ENCODE measurements around the gene C20orf204. TPM values are rescaled to one million over a fixed set of nuclear protein-coding genes. Genes with fewer than 3 reads are reported as not detected.

Gene C20orf204
- total and polyA plus RNA-seq, 2 of the 4 experiments (the other 2 are of a cell fraction) = 0.09 to 0.18 TPM

GRCh38 chr20:64077541-64077875, 41.5 kb downstream of the C20orf204 start:
- Histone ChIP-seq H3K18ac (ENCODE audit: low read depth, low read length) (no peak overlapping the region), H4K91ac (ENCODE audit: insufficient read depth, low read depth, low read length) (no peak overlapping the region), H3K14ac (replicated peaks; ENCODE audit: low read depth, low read length) (no peak overlapping the region), H3K79me1 (ENCODE audit: low read depth in 1 of 2, low read length in 2 of 2) (peaks cover 6 to 8% of the 10 kb centered on the region in 2 experiments; a peak in 3 of 4 replicates), H3K4me3 (ENCODE audit: insufficient read depth, low read depth, low read length) (no peak overlapping the region), H2AK5ac (ENCODE audit: low read depth, low read length) (no peak overlapping the region), H3K9ac (ENCODE audit: low read depth, low read length) (no peak overlapping the region), H2AFZ (replicated peaks; ENCODE audit: low read length, poor library complexity) (no peak overlapping the region), H3K36me3 (ENCODE audit: control insufficient read depth, insufficient read depth, low read length) (peaks cover 17% of the 10 kb centered on the region; the same call in 1 of the 2 replicates), H4K8ac (ENCODE audit: low read depth in 2 of 2, low read length in 2 of 2) (no peak overlapping the region), H3K27me3 (ENCODE audit: control insufficient read depth, insufficient read depth, low read length) (peaks cover 5% of the 10 kb centered on the region; the same call in 1 of the 2 replicates), H3K56ac (ENCODE audit: extremely low read depth, insufficient read depth, low read length) (no peak overlapping the region), H4K20me1 (ENCODE audit: insufficient read depth, low read length) (peaks cover 6% of the 10 kb centered on the region), H3K23ac (ENCODE audit: low read depth, low read length) (no peak overlapping the region), H3K9me1 (ENCODE audit: insufficient read depth, low read length) (no peaks in the 10 kb centered on the region), H2BK20ac (ENCODE audit: low read depth, low read length) (no peak overlapping the region), H3K4me1 (ENCODE audit: control insufficient read depth, insufficient read depth, low read length) (peaks cover 11% of the 10 kb centered on the region), H4K5ac (ENCODE audit: low read depth, low read length) (no peak overlapping the region), H3K27ac (ENCODE audit: insufficient read depth, low read length) (no peak overlapping the region), H2BK120ac (ENCODE audit: low read depth, low read length) (no peak overlapping the region), H3K9me3 (ENCODE audit: control insufficient read depth, insufficient read depth, low read length) (no peaks in the 10 kb centered on the region), H3K4me2 (ENCODE audit: low read depth, low read length) (no peak overlapping the region), H2BK15ac (ENCODE audit: low read depth, low read length) (no peak overlapping the region), H2BK5ac (ENCODE audit: low read depth, low read length, poor library complexity, severe bottlenecking) (no peak overlapping the region), H3K4ac (ENCODE audit: low read depth, low read length) (no peak overlapping the region), H2AK9ac (replicated peaks; ENCODE audit: low read depth, low read length, poor library complexity) (no peak overlapping the region)
- CTCF ChIA-PET = no interaction called here
- in situ Hi-C loops (cut with MboI; ENCODE audit: low sequenced_read_pairs) (no loop called here), dilution Hi-C loops (cut with HindIII; ENCODE audit: low sequenced_read_pairs, unreplicated experiment) (no loop called here), intact Hi-C loops (cut with micrococcal nuclease) (no loop called here)
- POLR2A ChIA-PET (ENCODE audit: unreplicated experiment) = no interaction called here
- DNase-seq (no peak), ATAC-seq (ENCODE audit: low read depth) (no peak)
- 92% methylated on average over 2 of the region's 7 CpGs; no CpG with 5 or more reads in 1 of the 2 experiments for WGBS, 2 experiments (ENCODE audit: extremely low coverage in 2 of 2, insufficient read length in 1 of 2)
- TF ChIP-seq RAD21 (IDR thresholded peaks at IDR 0.05; ENCODE audit: low read length) = no peak
- TF ChIP-seq USF2 (IDR thresholded peaks at IDR 0.05; ENCODE audit: low read depth, low read length) = no peak
- no peak for TF ChIP-seq SMC3 (IDR thresholded peaks at IDR 0.05; ENCODE audit: low read depth, low read length)
- TF ChIP-seq CTCF (conservative IDR thresholded peaks at IDR 0.05; ENCODE audit: low read depth, low read length) = no peak
- TF ChIP-seq MXI1 (IDR thresholded peaks at IDR 0.05; ENCODE audit: borderline replicate concordance, low read depth, low read length) = no peak
- no peak for TF ChIP-seq MAFK (IDR thresholded peaks at IDR 0.05; ENCODE audit: low read depth, low read length)
- TF ChIP-seq RCOR1 (IDR thresholded peaks at IDR 0.05; ENCODE audit: insufficient replicate concordance, low read length) = no peak
- no peak for TF ChIP-seq RFX5 (IDR thresholded peaks at IDR 0.05; ENCODE audit: low read depth, low read length)
- TF ChIP-seq ELK1 (IDR thresholded peaks at IDR 0.05; ENCODE audit: borderline replicate concordance, low read depth, low read length) = no peak
- no peak for TF ChIP-seq FOS (IDR thresholded peaks at IDR 0.05; ENCODE audit: low read depth, low read length)
- TF ChIP-seq BHLHE40 (IDR thresholded peaks at IDR 0.05; ENCODE audit: low read depth, low read length) = no peak
- no peak for TF ChIP-seq MAZ (IDR thresholded peaks at IDR 0.05; ENCODE audit: borderline replicate concordance, low read depth, low read length)
- no peak for TF ChIP-seq CEBPB (IDR thresholded peaks at IDR 0.05; ENCODE audit: low read depth, low read length)
- TF ChIP-seq POLR2A (IDR thresholded peaks at IDR 0.05; ENCODE audit: low read depth, low read length) = no peak
- TF ChIP-seq NFE2L2 (IDR thresholded peaks at IDR 0.05; ENCODE audit: low read depth, low read length) = no peak
- no peak for TF ChIP-seq CHD1 (IDR thresholded peaks at IDR 0.05; ENCODE audit: low read depth, low read length)
- no TSS peak for BruUV-seq (replicated peaks)

All from IMR-90 (cell line).